Stimulated activated CD8-positive, alpha-beta memory T cell treated with anti-CD3 and anti-CD28 coated beads, Interleukin-15, amount 100 ng/mL, for 1 hour (primary cell): ENCODE data around the gene PXDC1.

Experiments used
- DNase-seq: peaks from one replicate; pipeline ENCODE4 v3.0.0-alpha.2; 2020; ENCODE audit warnings: low read depth

The PXDC1 gene, protein sequence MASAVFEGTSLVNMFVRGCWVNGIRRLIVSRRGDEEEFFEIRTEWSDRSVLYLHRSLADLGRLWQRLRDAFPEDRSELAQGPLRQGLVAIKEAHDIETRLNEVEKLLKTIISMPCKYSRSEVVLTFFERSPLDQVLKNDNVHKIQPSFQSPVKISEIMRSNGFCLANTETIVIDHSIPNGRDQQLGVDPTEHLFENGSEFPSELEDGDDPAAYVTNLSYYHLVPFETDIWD

DNA sequence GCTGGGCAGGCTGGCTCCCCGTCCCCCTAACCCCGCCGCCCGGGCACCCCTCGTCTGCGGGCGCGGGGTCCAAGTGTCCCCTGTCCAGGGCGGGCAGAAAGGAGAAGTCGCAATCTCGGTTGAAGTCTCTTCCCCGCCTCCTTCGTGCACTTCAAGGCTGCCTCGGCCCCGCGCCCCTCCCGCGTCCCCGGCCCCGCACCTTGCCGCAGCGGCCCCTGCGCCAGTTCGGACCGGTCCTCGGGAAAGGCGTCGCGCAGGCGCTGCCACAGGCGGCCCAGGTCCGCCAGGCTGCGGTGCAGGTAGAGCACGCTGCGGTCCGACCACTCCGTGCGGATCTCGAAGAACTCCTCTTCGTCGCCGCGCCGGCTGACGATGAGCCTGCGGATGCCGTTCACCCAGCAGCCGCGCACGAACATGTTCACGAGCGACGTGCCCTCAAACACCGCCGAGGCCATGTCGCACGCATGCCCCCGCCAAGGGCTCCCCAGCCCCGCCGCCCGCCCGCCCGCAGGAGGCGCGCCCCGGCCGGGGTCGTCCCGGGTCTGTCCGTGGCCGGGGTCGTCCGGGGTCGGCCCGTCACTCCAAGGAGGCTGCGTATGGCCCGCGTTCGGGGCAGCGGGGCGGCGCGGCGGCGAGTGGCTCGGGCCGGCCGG lies at the start of gene PXDC1:
TSS of gene PXDC1 (minus strand) at position 637 of the 653 bp plus-strand sequence. CDS start at position 455, 182 bp downstream.
- no peak for DNase-seq

DNA sequence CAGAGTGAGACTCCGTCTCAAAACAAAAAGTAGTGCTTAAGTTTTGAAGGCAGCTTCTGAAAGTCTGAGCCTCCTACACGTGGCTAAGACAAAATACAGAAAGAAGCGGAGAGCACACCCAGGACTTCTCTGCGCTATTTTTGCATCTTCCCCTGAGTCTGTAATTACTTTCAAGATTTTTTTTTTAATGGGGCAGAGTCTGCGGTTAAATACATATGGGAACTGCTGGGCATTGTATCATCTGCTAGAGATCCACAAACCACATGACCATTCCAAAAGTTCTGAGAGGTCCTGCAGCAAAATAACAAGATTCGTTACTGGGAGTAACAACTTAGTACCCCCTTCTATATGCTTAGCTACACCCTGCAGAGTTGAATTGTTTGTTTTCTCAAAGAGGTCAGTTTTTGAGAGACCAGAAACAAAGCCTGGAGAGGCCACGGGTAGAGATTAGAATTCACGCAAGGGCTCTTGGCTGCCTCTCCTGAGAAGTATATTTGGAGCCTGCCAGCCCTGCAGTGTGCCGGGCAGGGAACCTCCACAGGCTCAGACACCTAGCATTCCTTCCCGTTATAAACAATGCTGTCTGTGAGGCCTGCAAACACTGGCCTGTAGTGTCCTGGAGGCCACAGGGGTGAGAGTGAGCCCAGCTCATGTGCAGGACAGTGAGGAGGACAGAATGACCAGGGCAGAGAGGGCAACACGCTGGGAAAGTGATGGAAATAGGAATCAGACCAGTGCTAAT lies 49.5 kb upstream of the PXDC1 start:
- DNase-seq, result no peak

DNA sequence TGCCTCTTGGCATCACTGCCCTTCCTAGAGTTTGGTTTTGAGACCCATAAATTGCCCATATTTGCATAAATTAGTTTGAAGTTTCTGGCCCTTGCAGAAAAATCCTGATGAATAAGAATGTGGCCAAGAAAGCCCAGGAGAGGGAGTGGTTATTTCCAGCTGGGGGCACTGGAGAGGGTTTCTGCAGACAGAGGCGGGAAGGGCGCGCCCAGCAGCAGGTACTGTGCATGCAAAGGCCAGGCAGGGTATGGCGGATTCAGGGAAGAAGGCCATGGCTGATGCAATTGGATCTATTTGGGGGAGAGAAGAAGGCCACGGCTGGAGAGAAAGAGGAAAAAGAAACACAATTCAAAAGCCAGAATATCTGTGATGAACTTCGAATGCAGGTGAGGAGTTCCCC lies 48.2 kb upstream of the PXDC1 start:
- DNase-seq, result no peak

DNA sequence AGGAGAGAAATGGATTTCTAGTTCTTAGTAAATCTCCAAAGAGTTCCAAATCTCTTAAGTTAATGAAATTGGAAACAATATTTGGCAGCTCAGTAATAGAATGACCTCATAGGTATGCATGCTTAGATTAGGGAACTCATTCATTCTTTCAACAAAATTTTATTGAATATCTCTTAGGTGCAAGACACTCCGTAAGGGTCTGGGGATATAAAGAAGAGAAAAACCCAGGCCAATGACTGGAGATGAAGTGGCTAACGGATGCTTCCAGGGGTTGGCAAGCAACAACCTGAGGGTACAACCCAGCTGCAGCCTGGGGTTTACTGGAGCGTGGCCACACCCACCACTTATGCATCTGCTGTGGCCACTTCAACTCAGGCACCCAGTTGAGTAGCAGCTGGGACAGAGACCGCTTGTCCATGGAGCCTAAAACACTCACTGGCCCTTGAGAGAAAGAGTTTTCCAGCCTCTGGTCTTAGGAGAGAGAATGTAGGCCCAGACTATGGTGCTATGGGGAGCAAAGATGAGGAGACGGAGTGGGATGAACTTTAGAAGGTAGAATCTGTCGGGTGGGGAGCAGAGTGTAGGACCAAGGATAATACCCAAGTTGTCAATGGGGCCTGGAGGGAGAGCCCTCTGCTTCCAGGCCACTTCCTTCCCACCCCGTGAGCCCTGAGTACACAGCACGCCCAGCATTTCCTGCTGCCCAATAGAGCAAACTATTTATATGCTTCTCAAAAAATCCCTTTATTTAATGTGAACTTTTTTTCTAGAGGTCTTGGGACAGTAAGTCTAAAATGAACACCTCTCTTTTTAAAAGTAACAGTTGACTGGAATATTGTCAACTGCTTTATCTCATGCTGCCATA lies 46.8 kb upstream of the PXDC1 start:
- no peak for DNase-seq

DNA sequence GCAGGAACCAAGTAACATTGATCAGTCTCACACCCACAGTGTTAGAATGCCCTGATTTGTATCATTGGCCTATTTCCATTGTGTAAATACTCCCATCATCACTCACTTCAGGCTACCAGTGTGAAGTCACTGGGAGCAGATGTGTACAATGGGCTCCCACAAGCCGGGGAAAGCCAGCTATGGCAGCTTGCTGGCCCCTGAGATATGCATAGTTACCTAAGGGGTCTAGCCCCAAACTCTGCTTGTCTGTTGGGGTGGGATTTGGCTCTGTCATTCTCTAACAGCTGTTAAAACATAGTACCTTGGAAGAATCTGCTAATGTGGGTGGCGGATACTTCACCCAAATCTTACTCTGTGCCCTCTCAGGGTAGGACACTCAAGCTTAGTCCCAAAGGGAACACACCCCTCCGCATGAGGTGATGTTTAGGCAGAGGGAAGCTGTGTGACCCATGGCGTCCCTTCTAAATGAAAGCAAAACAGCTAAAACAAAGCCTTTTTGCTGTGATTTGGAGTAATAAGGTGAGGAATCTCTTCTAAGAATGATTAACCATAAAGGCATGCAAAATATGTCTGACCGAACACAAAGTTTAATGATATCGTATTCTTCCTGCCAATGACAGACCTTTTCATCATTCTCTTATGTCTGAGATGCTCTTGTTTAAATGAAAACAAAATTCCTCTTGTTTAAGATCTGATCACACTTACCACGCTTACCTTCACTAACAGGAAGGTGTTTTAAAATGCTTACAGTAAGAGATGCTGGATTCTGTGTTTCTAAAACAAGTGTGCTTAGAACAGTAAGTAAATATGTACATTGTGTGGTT lies 45.9 kb upstream of the PXDC1 start:
- no peak for DNase-seq

DNA sequence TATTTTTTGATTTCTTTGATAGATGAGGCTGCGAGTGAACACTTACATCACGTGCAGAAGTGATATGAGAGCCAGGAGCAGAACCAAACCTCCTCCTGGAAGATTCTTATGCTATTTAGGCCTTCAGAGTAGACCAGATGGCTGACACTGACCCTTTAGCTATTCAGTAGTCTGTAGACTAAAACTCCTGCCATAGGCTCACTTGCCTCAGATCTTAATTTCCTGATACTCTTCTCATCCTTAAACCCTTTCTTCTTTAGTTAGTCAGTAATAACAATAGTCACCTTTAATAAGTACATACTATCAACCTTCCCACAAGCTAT lies 45.2 kb upstream of the PXDC1 start:
- DNase-seq, result no peak

DNA sequence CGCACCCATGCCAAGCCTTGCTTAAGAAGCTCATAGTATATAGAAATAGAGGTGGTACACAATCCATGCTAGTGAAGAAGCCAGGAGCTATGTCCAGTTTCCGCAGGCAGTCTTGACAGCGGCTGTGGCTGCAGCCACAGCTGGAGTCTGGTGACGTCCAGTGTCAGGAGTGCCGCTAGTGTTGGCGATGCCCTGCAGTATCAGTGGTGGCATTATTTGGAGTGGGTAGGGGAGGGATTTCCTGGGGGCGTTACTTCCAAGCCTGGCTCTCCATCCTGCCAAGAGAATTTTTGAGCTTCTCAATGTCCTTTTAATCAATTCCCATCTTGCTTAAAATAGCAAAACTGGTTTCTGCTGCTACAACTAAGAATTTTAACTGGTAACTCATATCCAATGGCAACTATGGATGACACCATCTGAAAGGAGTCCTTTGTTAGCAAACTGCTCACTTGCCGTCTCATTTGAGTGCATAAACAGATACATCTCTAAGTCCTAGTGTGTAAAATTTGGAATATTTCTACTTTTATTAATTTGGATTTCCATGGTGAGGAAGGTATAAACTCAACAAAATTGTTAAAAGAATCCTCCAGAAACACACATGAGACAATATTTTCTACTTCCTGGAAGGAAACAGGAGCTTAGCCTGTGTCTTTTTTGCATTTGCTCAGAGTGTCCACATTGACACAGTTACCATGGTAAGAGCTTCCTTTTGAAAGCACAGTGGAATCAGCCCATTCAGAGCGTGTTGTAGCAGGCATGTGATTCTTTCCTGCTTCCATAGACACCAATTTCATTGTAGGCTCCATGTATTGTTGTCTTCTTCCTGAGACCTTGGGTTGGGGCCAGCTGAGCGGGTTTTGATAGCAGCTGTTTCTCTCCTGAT lies 44.6 kb upstream of the PXDC1 start:
- DNase-seq, result no peak

DNA sequence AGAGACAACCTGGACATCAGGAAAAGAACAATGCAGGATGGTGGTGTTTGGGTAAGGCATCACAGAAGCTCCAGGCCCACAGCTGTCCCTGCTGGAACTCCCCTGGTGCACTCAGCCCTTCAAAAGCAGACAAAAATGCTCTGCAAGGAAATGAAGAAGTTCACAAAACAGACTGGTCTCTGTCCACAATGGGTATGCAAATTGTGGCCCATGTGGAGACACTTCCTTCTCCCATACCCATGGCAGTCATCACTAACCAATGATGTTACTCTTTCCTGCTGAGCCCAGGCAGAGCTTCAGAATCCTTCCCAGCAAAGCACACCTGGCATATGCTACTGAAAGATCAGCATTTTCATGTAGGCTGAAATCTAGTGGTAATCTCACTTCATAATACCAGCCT lies 42.6 kb upstream of the PXDC1 start:
- DNase-seq, result no peak

DNA sequence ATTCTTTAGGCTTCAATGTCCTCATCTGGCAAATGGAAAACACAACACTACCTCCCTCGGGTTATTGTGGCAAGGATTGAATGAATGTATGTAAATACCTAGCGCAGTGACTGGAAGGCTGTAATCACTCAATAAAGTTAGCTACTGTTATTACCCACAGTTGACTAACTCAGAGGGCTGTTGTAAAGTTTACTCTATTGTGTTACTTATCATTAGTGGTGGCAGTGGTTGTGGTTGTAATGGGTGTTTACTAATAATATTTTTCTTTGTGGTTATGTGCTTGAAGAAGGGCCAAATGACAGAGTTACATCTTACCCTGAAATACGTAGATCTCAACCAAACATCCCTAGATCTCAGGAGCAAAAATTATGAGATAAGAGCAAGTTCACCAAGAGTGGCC lies 42.0 kb upstream of the PXDC1 start:
- DNase-seq, result no peak

DNA sequence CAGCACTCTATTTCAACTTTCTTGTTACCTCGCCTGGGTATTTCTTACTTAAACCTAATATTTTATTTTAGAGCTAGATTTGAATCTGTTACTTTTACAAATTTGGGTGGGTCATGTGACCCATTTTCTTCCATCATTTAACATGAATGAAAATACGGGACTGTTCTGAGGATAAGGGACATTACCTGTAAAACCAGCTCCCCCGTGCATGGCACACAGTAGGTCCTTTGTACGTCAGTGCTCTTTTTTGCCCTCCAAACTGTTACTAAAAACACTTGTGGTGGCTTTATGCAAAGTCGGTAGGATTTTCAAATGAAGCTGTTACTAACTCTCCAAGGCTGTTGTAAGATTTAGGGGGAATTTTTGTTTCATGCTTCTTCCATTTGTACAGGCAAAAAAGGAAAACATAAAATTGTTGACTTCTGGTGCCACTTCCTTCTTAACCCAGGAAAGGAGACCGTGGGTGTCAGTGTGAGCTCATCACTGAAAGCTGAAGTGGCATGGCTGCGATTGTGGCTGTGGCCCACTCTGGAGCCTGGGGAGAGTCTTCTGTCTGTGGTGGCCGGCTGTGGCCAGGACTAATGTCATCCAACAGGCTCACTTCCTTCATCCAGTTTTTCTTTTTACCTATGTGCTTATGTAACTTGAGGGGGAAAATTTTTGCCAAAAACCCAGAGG lies 40.2 kb upstream of the PXDC1 start:
- no peak for DNase-seq

DNA sequence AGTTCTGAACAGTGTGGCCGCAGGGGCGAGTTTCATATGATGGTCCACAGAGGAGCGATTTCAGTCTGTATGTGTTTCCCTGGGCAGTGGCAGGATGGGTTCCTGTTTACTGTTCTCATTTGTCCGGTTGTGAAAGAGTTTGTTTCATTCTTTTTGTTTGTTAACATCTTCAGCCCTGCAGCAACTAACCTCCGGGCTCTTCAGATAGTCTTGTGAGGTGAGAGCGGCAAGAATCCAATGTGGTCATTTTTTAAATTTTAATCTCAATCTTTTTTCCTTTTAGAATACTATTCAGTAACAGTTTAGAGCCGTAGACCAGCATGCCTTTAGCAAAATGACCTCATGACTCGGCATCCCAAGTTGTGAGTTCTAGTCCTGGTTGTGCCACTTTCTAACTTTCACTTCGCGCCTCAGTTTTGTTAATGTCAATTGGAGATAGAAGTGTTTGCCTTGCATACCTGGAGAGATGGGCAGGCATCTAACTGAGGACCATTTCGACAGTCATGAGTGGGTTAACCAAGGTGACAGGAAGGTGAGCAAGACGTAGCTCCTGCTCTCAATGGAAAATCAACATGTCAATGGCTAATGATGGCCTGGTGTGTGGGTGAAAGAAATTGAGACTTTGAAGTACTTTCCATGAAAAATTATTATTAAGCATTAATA lies 38.5 kb upstream of the PXDC1 start:
- DNase-seq, result no peak

DNA sequence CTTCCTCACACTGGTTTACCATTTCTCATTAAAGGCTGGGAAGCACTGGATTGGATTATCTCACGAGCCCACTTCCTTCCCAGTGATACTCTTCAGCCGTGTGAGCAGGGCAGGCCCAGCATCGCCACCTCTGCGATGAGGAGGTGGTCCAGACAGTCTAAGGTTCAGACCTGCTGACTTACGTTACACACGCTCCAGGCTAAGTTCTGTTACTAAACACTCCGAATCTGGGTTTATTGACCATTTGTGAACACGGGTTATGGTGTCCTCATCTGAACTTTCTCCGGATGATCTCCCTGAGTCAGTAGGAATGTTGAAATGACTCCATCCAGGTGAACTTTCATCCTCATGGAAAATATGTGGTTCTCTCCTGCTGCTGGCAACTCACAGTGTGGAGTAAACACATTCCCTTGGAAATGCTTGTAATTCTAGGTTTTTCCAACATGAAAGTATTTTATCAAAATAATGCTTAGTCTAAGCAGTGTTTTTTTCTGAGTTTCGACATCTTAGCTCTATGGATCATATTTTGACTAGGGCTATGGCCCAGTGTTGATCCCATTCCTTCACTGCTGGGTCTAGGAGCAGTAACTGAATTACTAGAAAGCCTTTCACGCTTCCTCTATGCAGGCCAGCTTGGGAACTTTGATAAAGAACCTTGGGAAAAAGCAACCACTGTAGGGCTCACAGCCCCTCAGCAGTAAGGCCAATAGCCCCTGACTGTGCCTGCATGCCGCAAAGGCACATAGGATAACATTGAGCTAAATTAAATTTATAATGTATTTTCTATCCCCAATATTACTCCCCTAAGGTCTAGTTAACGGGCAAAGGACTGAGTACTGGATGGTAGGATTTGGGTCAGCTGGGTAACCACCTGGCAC lies 37.7 kb upstream of the PXDC1 start:
- DNase-seq, result no peak

DNA sequence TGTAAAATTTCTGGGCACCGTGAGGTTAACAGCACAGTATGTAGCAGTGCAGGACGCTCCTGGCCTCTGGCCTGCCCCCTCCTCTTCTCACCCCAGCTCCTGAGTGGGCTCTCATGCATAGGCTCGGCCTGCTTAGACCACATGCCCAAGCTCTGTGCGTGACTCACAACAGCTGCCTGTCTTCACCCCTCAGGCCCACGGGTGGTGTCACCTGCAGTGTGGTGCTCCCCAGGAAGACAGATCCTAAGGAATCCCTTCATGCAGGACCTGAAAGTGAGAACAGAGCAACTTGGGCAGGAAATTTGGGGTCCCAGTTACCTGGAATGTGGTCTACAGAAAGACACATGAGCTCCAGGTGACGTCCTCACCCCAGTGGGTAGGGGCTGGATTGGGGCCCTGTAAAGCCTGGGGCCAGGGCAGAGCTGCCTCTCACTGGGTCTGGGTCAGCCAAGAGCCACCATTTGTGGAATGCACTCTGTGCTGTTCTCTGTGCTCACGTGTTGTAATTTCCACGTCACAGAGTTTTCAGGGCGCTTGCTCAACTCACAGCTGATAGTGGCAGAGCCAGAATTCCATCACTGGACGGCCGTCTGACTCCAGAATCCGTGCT lies 37.0 kb upstream of the PXDC1 start:
- DNase-seq, result no peak

DNA sequence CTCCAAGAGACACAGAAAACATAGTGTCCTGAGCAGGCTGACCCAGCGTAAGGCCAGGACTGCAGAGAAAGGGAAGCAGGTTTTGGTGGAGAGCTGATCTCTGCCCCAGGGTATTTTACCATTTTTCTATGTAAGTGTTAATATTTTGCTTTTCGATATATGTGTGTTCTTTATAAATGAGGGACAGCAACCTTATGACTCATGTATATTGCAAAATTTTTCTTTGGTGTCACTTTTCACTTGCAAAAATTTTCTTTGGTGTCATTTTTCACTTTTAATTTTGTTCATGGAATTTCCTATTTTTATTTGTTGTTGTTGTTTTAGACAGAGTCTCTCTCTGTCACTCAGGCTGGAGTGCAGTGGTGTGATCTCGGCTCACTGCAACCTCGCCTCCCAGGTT lies 34.6 kb upstream of the PXDC1 start:
- no peak for DNase-seq

DNA sequence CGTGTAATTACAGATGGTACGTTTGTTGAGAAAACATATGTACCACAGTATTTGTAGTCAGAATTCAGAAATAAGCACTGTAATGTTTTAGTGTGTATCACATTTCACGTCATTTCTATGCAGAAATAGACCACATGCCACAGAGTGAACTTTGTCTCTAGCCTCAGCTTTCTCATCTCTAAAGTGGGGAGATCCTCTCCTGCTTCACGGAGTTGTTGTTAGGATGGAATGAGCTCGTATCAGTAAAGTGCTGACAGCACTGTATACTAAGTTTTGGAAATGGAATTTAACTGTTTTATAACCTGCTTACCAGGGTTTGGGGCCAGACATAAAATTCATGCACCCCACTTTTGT lies 34.2 kb upstream of the PXDC1 start:
- DNase-seq, result no peak

DNA sequence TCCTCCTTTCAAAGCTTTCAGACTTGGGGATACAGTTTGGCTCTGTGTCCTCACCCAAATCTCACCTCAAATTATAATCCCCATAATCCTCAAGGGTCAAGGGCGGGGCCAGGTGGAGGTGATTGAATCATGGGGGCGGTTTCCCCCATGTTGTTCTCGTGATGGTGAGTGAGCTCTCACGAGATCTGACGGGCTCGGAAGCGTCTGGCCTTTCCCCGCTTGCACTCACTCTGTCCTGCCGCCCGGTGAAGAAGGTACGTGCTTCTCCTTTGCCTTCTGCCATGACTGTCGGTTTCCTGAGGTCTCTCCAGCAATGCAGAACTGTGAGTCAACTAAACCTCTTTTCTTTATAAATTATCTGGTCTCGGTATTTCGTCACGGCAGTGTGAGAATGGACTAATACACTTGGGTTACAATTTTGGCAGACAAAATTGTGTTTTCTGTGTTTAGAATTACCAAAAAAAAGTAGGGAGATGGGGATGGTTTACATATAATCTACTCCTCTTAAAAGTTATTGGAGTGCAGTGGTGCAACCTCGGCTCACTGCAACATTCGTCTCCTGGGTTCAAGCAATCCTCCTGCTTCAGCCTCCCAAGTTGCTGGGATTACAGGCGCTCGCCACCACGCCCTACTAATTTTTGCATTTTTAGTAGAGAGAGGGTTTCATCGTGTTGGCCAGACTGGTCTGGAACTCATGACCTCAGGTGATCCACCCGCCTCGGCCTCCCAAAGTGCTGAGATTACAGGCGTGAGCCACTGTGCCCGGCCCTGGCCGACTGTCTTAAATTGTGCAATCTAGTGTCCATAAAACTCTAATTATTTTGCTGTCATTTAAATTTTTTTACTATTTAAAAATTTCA lies 33.6 kb upstream of the PXDC1 start:
- no peak for DNase-seq

DNA sequence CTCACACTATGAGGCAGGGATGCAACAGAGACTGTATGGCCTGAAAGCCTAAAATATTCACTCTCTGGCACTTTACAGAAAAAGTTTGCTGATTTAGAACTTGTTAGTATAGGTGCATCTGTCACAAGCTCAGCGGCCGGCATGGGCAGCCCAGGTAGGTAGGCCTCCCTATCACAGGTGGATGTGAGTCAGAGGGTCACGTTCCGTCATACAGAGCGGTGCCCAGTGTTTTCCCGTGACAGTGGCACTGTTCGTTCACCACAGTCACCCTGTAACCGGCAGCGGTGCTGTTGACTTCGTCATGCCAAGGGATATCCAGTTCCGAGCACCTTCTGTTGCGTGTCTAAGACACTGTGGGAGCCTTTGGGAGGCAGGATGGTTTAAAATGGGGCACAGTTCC lies 32.9 kb upstream of the PXDC1 start:
- no peak for DNase-seq
